Bronchial epithelial cell (primary cell): ENCODE data around the gene SYPL2. TPM values are rescaled to one million over a fixed set of nuclear protein-coding genes. Genes with fewer than 3 reads are reported as not detected.
A peak's percentile ranks its signal among the peaks of the same experiment; 100 is the strongest.

ENCODE experiments used
- DNase-seq: peaks from one replicate; pipeline ENCODE4 v3.0.0-alpha.2; 2010; ENCODE audit warnings: low read depth
- FAIRE-seq: peaks from 2 replicates; lab custom pipeline; 2011; peaks lifted over from hg19 to GRCh38; lab: Jason Lieb, UNC
- H3K27me3 ChIP-seq: 2 replicates; pipeline ENCODE4 v1.5.1; 2011; ENCODE audit warnings: low read length; ENCODE audit not compliant: control insufficient read depth, insufficient read depth
- H3K36me3 ChIP-seq: 2 replicates; pipeline ENCODE4 v1.5.1; 2011; ENCODE audit warnings: low read length; ENCODE audit not compliant: control insufficient read depth, insufficient read depth
- H3K4me3 ChIP-seq: 2 replicates; pipeline ENCODE4 v1.5.1; 2011; ENCODE audit warnings: mild to moderate bottlenecking, low read depth, low read length, control low read depth
- CTCF ChIP-seq: IDR thresholded peaks from 2 replicates; pipeline ENCODE4 v1.5.1; 2011; ENCODE audit warnings: mild to moderate bottlenecking, moderate library complexity, low read length, control low read depth, inconsistent platforms; ENCODE audit not compliant: insufficient read depth, severe bottlenecking
- total RNA-seq: library from RNA; depleted of rRNA; stranded (reverse); fragments of >200 nt; gene quantifications from 2 replicates; pipeline ENCODE4 v1.2.1, GENCODE V29; 2014

Gene SYPL2
- total RNA-seq, 1 donor from 2014 or later: not detected

- Histone ChIP-seq H3K36me3 (no peaks in the 10 kb centered on the region), H3K4me3 (no peak overlapping the region), H3K27me3 (peaks cover 10% of the 10 kb centered on the region)
- TF ChIP-seq CTCF: no peak
- DNase-seq (no peak), FAIRE-seq (no peak)
These were observed 13.6 kb downstream of the SYPL2 start for GRCh38 chr1:109479901-109480300.

GRCh38 chr1:109481646-109482045, 15.3 kb downstream of the SYPL2 start:
- no peak for TF ChIP-seq CTCF
- FAIRE-seq: no peak
- no peak for DNase-seq

GRCh38 chr1:109482242-109482641, 15.9 kb downstream of the SYPL2 start:
- Histone ChIP-seq H3K27me3 (peaks cover 10% of the 10 kb centered on the region), H3K36me3 (peaks cover 4% of the 10 kb centered on the region), H3K4me3 (no peak overlapping the region)
- FAIRE-seq: no peak
- no peak for DNase-seq
- TF ChIP-seq CTCF: no peak

More at GRCh38 chr1:109481646-109482045, 15.3 kb downstream of the SYPL2 start:
- H3K27me3 ChIP-seq: peaks cover 10% of the 10 kb centered on the region
- peaks cover 2% of the 10 kb centered on the region for H3K36me3 ChIP-seq
- no peak overlapping the region for H3K4me3 ChIP-seq

- FAIRE-seq (no peak), DNase-seq (no peak)
- no peak for TF ChIP-seq CTCF
- Histone ChIP-seq H3K27me3 (peaks cover 10% of the 10 kb centered on the region), H3K36me3 (peaks cover 6% of the 10 kb centered on the region), H3K4me3 (peak overlapping the region; percentile 30)
These were observed 16.7 kb downstream of the SYPL2 start for GRCh38 chr1:109482791-109483671.

GRCh38 chr1:109483672-109484518, 17.5 kb downstream of the SYPL2 start, which contains the start of gene ATXN7L2:
ATXN7L2 (plus strand) TSS chr1:109483905; CDS start chr1:109483954, 49 bp downstream.
- Histone ChIP-seq H3K36me3 (peaks cover 6% of the 10 kb centered on the region), H3K4me3 (peak within 1 kb of the TSS; percentile 68), H3K27me3 (peaks cover 10% of the 10 kb centered on the region)
- FAIRE-seq (no peak), DNase-seq (peak; percentile 73)
- no peak for TF ChIP-seq CTCF
